Upper lobe of left lung (tissue), 6 donors: ENCODE data around the gene CSF2RB. TPM values are rescaled to one million over a fixed set of nuclear protein-coding genes. Genes with fewer than 3 reads are reported as not detected.

Experiments
- ATAC-seq, 2 donors: fragments of 200-7000 bp; cut with Tn5 transposase; one replicate each; pipeline ENCODE4 v1.9.1; 2022; ENCODE audit warnings: mild to moderate bottlenecking in 2 of 2, moderate library complexity in 2 of 2; ENCODE audit not compliant: low FRiP score in 2 of 2
- DNase-seq, 2 donors: peaks; one replicate each; pipeline ENCODE4 v3.0.0-alpha.2; 2019 to 2020
- H3K27ac ChIP-seq, 4 donors: fragments of 200-600 bp; sonication (generic); one replicate each; pipeline ENCODE4 v1.5.1; 2016 to 2019
- H3K27me3 ChIP-seq, 4 donors: fragments of 200-600 bp; sonication (generic); one replicate each; pipeline ENCODE4 v1.5.1; 2017 to 2019
- H3K36me3 ChIP-seq, 4 donors: fragments of 200-600 bp; sonication (generic); one replicate each; pipeline ENCODE4 v1.5.1; 2016 to 2019
- H3K4me1 ChIP-seq, 4 donors: fragments of 200-600 bp; sonication (generic); one replicate each; pipeline ENCODE4 v1.5.1; 2018 to 2019
- H3K4me3 ChIP-seq, 4 donors: fragments of 200-600 bp; sonication (generic); one replicate each; pipeline ENCODE4 v1.5.1; 2017 to 2019; ENCODE audit warnings: mild to moderate bottlenecking in 2 of 4, moderate library complexity in 1 of 4
- H3K9me3 ChIP-seq, 4 donors: fragments of 200-600 bp; sonication (generic); one replicate each; pipeline ENCODE4 v1.5.1; 2018 to 2019
- EP300 ChIP-seq, 4 donors: sonication (generic); formaldehyde crosslinking; IDR thresholded peaks; one replicate each; pipeline ENCODE4 v1.5.1; 2017; ENCODE audit warnings: antibody characterized with exemption in 4 of 4, control low read depth in 2 of 4
- POLR2A ChIP-seq, 4 donors: fragments of 450-650 bp; IDR thresholded peaks; one replicate each; pipeline ENCODE4 v1.5.1; 2016 to 2017; ENCODE audit warnings: antibody characterized with exemption in 4 of 4, mild to moderate bottlenecking in 2 of 4
- POLR2AphosphoS5 ChIP-seq, 2 donors: sonication (generic); formaldehyde crosslinking; IDR thresholded peaks; one replicate each; pipeline ENCODE4 v1.5.1; 2017; ENCODE audit warnings: antibody characterized with exemption in 2 of 2
- WGBS, 2 donors: methylation state at CpG; one replicate each; pipeline ENCODE4 v1.1.5; 2017 to 2018; 5-methylcytosine and 5-hydroxymethylcytosine counted together
- total RNA-seq, 6 donors: library from RNA; depleted of rRNA in 4 of 6; stranded (reverse); fragments of >200 nt in 4 of 6; gene quantifications; one replicate each; pipeline versions ENCODE4 v1.1.0 to v1.2.1, GENCODE V29; 2016 to 2021
- TF ChIP-seq, protein P1 (sequence below), 6 experiments: fragments of 450-650 bp in 4 of 6; fragments of 200-600 bp in 2 of 6; sonication (generic) in 2 of 6; IDR thresholded peaks; one replicate each; pipeline ENCODE4 v1.5.1; 2016 to 2019; ENCODE audit warnings: antibody characterized with exemption in 6 of 6
- donor health status: DM: no; HTN: no; CAD: no; lungs with moderate emphysema.
- donor health status: DM: no; HTN: yes; CAD: no; lungs with severe emphysema.

Gene CSF2RB
- 10 to 100 TPM in 5 of 6 donors, 1 to 10 TPM in 1; 8.2 to 43.0 (median 24.2) TPM for total RNA-seq

DNA sequence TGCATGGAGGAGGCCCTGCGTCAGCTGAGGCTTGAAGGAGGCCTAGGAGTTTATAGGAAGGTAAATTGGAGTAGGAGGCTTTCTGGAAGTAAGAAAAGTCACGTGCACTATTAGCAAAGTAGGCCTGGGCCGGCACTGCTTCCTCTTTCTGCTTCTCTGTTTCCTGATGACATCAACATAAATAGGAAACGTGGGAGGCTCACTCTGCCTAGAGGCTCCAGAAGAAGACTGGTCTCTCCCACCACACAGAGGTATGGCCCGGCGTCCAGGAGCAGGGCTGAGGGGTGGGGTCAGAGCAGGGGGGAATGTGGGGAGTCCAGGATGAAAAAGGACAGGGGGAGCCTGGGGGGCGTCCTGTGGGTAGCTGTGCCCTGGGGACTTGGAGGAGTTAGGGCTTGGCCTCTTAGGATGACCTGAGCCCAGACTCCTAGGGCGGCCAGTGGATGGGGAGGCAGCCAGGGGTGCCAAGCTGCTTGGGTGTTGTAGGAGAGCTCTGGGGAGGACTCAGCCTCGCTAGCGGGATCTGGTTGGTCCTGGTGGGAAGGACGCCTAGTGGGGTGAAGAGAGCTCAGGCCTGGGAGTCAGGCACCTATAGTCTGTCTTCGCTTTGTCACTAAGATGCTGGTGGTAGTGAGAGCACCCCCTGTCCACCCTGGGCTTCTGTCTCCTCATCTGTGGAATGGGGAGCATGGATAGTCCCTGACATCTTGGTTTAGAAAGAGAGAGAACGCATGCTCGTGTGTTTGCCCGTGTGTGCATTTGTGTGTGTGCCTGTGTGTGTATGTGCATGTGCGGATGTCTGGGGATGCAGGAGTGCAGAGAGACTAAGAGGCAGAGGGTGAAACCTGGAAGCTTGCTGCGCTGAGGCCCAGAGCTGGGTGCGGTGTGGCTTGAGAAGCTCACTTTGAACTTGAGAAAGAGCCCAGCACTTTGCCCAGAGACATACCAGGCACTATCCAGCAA lies at the start of gene CSF2RB:
Gene CSF2RB (plus strand): TSS at position 202 of the 963 bp plus-strand sequence. CDS start 8,580 bp downstream, outside the sequence.
- ATAC-seq, result peak; percentile 86 to 94
- H3K9me3 ChIP-seq, result no peaks in the 10 kb centered on the region
- TF ChIP-seq POLR2A (IDR thresholded peaks at IDR 0.05), result peak in 1 of 4 donors; percentile 50
- TF ChIP-seq EP300 (IDR thresholded peaks at IDR 0.05), result no peak
- peak in 1 of 2 donors; percentile 45 for TF ChIP-seq POLR2AphosphoS5 (IDR thresholded peaks at IDR 0.05)
- H3K4me3 ChIP-seq, result peak within 1 kb of the TSS in 3 of 4 donors; percentile 30 to 50 (median 48)
- no peaks in the 10 kb centered on the region for H3K36me3 ChIP-seq
- H3K27ac ChIP-seq, result peak within 1 kb of the TSS; percentile 65 to 88 (median 84)
- peaks cover 8 to 13% (median 11%) of the 10 kb centered on the region in 4 donors for H3K4me1 ChIP-seq
- no peaks in the 10 kb centered on the region for H3K27me3 ChIP-seq
- 46 to 50% methylated on average over 17 to 18 of the region's 18 CpGs for WGBS, 2 donors
- DNase-seq, result peak; percentile 46 to 81

DNA sequence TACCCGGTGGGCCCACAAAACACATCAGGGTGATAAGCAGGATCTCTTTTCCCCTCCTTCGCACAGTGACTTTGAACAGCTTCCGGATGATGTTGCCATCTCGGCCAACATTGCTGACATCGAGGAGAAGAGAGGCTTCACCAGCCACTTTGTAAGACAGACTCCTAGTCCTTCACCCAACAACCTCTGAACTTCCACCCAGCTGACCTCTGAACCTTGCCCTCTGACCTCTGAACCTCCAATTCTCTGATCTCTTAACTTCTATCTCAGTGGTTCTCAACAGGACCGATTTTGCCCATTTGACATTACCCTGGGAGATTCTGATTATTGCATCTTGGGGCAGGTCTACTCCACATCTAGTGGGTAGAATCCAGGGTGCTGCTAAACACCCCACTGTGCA lies 49.4 kb upstream of the CSF2RB start:
- H3K9me3 ChIP-seq, result no peaks in the 10 kb centered on the region
- H3K36me3 ChIP-seq, result no peaks in the 10 kb centered on the region
- H3K4me1 ChIP-seq, result peaks cover 0 to 22% (median 3%) of the 10 kb centered on the region in 4 donors
- peak overlapping the region in 1 of 4 donors; percentile 7 for H3K27ac ChIP-seq
- no peaks in the 10 kb centered on the region for H3K27me3 ChIP-seq
- no peak overlapping the region for H3K4me3 ChIP-seq
- DNase-seq (no peak), ATAC-seq (no peak)
- WGBS, 2 donors, result 74 to 91% methylated on average over 6 of the region's 6 CpGs
- TF ChIP-seq POLR2AphosphoS5 (IDR thresholded peaks at IDR 0.05) (no peak), EP300 (IDR thresholded peaks at IDR 0.05) (no peak), POLR2A (IDR thresholded peaks at IDR 0.05) (no peak)
- TF ChIP-seq, protein P1, sequence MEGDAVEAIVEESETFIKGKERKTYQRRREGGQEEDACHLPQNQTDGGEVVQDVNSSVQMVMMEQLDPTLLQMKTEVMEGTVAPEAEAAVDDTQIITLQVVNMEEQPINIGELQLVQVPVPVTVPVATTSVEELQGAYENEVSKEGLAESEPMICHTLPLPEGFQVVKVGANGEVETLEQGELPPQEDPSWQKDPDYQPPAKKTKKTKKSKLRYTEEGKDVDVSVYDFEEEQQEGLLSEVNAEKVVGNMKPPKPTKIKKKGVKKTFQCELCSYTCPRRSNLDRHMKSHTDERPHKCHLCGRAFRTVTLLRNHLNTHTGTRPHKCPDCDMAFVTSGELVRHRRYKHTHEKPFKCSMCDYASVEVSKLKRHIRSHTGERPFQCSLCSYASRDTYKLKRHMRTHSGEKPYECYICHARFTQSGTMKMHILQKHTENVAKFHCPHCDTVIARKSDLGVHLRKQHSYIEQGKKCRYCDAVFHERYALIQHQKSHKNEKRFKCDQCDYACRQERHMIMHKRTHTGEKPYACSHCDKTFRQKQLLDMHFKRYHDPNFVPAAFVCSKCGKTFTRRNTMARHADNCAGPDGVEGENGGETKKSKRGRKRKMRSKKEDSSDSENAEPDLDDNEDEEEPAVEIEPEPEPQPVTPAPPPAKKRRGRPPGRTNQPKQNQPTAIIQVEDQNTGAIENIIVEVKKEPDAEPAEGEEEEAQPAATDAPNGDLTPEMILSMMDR (IDR thresholded peaks at IDR 0.05), result no peak

DNA sequence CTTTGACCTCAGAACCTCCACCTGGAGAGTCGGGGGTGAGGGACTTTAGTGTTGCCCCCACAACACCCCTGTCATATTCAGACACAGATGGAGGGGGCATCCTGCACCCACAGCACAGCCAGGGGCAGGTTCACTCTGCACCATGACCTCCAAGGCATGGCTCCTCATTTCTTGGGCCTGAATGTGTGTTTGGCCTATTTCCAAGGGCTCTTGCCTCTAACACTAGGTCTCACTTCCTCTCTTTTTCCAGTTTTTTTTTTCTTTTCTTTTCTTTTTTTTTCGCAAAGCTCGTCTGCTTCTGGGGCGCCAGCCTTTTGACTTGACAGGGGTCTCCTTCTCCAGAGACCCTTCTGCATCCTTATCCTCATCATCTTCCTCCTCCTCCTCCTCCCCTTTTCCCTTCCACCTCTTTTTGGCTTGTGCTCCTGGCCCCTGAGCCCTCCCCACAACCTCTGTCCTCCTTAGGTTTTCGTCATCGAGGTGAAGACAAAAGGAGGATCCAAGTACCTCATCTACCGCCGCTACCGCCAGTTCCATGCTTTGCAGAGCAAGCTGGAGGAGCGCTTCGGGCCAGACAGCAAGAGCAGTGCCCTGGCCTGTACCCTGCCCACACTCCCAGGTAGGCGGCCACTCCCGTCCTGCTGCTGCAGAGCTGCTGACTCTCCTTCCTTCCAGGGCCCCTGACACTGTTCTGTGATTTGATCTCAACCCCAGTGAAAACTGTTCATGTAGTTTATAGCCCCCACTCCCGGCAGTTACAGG lies 48.8 kb upstream of the CSF2RB start:
- no peak overlapping the region for H3K4me3 ChIP-seq
- no peak for TF ChIP-seq EP300 (IDR thresholded peaks at IDR 0.05)
- TF ChIP-seq POLR2AphosphoS5 (IDR thresholded peaks at IDR 0.05), result no peak
- TF ChIP-seq, protein P1 (IDR thresholded peaks at IDR 0.05), result no peak
- TF ChIP-seq POLR2A (IDR thresholded peaks at IDR 0.05), result no peak
- ATAC-seq (no peak), DNase-seq (no peak)
- 69 to 81% methylated on average over 14 of the region's 14 CpGs for WGBS, 2 donors
- no peaks in the 10 kb centered on the region for H3K36me3 ChIP-seq
- no peaks in the 10 kb centered on the region for H3K9me3 ChIP-seq
- H3K4me1 ChIP-seq, result peaks cover 0 to 22% (median 3%) of the 10 kb centered on the region in 4 donors
- H3K27me3 ChIP-seq, result no peaks in the 10 kb centered on the region
- peak overlapping the region in 1 of 4 donors; percentile 7 for H3K27ac ChIP-seq

DNA sequence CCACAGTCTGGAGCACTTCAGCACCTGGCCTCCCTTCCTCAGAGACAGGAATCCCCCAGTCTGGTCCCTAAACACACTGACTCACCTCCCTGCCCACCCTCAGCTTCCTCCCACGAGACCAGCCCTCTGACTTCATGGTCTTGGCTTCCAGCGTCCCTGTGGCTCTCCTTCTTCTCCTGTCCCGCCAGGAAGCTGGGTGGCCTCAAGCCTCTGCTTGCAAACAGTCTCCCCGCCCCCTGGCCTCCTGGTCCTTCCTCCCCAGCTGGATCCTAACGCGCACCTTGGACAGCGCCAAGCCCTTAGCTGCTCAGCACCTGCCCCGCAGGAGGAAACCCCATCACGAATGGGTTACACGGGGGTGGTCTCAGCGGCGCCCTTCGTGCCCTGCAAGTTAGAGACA lies 48.1 kb upstream of the CSF2RB start:
- H3K27ac ChIP-seq, result no peak overlapping the region
- no peak for ATAC-seq
- peaks cover 0 to 22% (median 3%) of the 10 kb centered on the region in 4 donors for H3K4me1 ChIP-seq
- TF ChIP-seq EP300 (IDR thresholded peaks at IDR 0.05), result no peak
- no peak for TF ChIP-seq POLR2A (IDR thresholded peaks at IDR 0.05)
- TF ChIP-seq POLR2AphosphoS5 (IDR thresholded peaks at IDR 0.05), result no peak
- TF ChIP-seq, protein P1 (IDR thresholded peaks at IDR 0.05), result no peak
- H3K4me3 ChIP-seq, result no peak overlapping the region
- no peaks in the 10 kb centered on the region for H3K36me3 ChIP-seq
- DNase-seq, result no peak
- no peaks in the 10 kb centered on the region for H3K9me3 ChIP-seq
- WGBS, 2 donors, result 41 to 43% methylated on average over 12 to 13 of the region's 13 CpGs
- no peaks in the 10 kb centered on the region for H3K27me3 ChIP-seq

DNA sequence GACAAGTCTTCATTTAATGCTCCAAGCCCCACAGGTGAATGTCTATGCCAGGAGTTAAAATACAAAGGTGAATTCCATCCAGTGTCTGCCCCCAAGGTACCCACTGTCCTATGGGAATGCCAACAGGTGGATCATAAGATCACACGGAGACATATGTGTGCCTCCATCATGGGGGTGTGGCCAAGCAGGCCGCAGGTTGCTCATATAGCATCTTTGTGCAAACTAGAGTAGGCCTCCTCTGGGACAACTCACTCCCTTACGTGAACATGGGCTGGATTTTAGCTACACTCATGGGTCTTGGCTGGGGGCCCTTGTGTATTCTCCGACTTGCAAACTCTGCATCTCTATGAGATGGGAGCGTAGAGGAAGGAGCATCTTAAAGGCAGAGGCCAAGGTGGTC lies 45.7 kb upstream of the CSF2RB start:
- H3K36me3 ChIP-seq, result peaks cover 0 to 7% (median 2%) of the 10 kb centered on the region in 4 donors

More for the DNA sequence above, 45.7 kb upstream of the CSF2RB start:
- DNase-seq, result no peak
- TF ChIP-seq, protein P1 (IDR thresholded peaks at IDR 0.05), result no peak
- no peak for TF ChIP-seq EP300 (IDR thresholded peaks at IDR 0.05)
- TF ChIP-seq POLR2AphosphoS5 (IDR thresholded peaks at IDR 0.05), result no peak
- TF ChIP-seq POLR2A (IDR thresholded peaks at IDR 0.05), result no peak
- no peaks in the 10 kb centered on the region for H3K9me3 ChIP-seq
- H3K27me3 ChIP-seq, result no peaks in the 10 kb centered on the region
- 77 to 86% methylated on average over 5 of the region's 5 CpGs for WGBS, 2 donors
- H3K4me3 ChIP-seq, result no peak overlapping the region
- no peak overlapping the region for H3K27ac ChIP-seq
- H3K4me1 ChIP-seq, result peaks cover 0 to 6% (median 3%) of the 10 kb centered on the region in 4 donors
- no peak for ATAC-seq
